Tibial nerve (tissue), 4 donors: ENCODE measurements around the gene ZNF770. TPM values are rescaled to one million over a fixed set of nuclear protein-coding genes. Genes with fewer than 3 reads are reported as not detected.

Source experiments
- DNase-seq, 2 donors: peaks; one replicate each; pipeline ENCODE4 v3.0.0-alpha.2; 2019; ENCODE audit warnings: low spot score in 2 of 2
- H3K27ac ChIP-seq, 4 donors: fragments of 200-600 bp; sonication (generic) in 3 of 4; one replicate each; pipeline ENCODE4 v1.5.1; 2017 to 2019; ENCODE audit warnings: mild to moderate bottlenecking in 1 of 4
- H3K27me3 ChIP-seq, 2 donors: fragments of 200-600 bp; sonication (generic) in 1 of 2; one replicate each; pipeline versions ENCODE4 v1.5.1 to v1.6.0; 2017 to 2019
- H3K36me3 ChIP-seq, 3 donors: fragments of 200-600 bp; sonication (generic); one replicate each; pipeline ENCODE4 v1.5.1; 2018 to 2019
- H3K4me1 ChIP-seq, 4 donors: fragments of 200-600 bp; sonication (generic) in 3 of 4; one replicate each; pipeline ENCODE4 v1.5.1; 2017 to 2019
- H3K4me3 ChIP-seq, 4 donors: fragments of 200-600 bp; sonication (generic) in 3 of 4; one replicate each; pipeline ENCODE4 v1.5.1; 2017 to 2019; ENCODE audit warnings: mild to moderate bottlenecking in 1 of 4, moderate library complexity in 1 of 4
- H3K9me3 ChIP-seq, 4 donors: fragments of 200-600 bp; sonication (generic) in 3 of 4; one replicate each; pipeline ENCODE4 v1.5.1; 2017 to 2019
- EP300 ChIP-seq, 2 donors: sonication (generic); formaldehyde crosslinking; IDR thresholded peaks; one replicate each; pipeline ENCODE4 v1.6.1; 2017; ENCODE audit warnings: antibody characterized with exemption in 2 of 2, mild to moderate bottlenecking in 1 of 2
- POLR2A ChIP-seq, 2 donors: fragments of 450-650 bp; IDR thresholded peaks; one replicate each; pipeline ENCODE4 v1.6.1; 2017; ENCODE audit warnings: antibody characterized with exemption in 2 of 2, mild to moderate bottlenecking in 2 of 2, moderate library complexity in 2 of 2
- WGBS, 2 donors: methylation state at CpG; one replicate each; pipeline ENCODE4 v1.1.5; 2018; 5-methylcytosine and 5-hydroxymethylcytosine counted together
- total RNA-seq, 4 donors: library from RNA; depleted of rRNA; stranded (reverse); fragments of >200 nt; gene quantifications; one replicate each; pipeline ENCODE4 v1.1.0, GENCODE V29; 2016
- TF ChIP-seq, protein P1 (sequence below), 5 experiments: fragments of 200-600 bp in 3 of 5; fragments of 450-650 bp in 2 of 5; sonication (generic) in 3 of 5; IDR thresholded peaks; one replicate each; pipeline ENCODE4 v1.5.1; 2016 to 2019; ENCODE audit warnings: antibody characterized with exemption in 5 of 5, mild to moderate bottlenecking in 3 of 5, moderate library complexity in 2 of 5

Gene ZNF770
- total RNA-seq, 4 donors from 2014 or later: 15.0 to 23.0 (median 19.9) TPM

DNA sequence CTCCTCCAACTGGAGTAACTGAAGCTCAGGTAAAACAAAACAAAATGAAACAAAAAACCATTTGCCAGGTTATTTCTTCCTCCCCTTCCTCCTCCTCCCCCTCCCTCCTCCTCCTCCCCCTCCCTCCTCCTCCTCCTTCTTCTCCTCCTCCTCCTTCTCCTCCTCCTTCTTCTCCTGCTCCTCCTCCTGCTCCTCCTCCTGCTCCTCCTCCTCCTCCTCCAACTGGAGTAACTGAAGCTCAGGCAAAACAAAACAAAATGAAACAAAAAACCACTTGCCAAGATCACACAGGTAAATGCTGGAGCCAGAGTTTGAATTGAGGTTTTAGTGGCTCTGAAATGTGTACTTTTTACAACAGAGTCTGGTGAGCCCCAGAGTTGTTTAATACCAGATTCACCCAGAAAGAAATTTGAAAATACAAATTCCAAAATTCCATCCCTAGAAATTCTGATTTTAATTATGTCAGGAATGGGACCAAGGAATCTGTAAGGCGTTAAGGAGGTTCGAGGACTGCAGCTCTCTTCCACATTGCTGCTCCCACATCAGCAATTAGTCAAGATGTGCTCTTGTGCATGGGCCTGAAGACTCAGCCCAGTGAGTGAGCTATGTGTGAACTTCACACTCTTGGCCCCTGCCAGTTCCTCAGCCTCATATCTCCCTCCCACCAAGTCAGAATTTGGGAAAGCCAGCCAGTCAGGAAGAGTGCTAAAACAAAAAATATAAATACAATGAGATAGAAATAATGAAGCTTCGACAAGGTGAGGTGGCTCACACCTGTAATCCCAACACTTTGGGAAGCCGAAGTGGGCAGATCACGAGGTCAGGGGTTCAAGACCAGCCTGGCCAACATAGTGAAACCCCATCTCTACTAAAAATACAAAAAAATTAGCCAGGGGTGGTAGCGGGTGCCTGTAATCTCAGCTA, 31.6 kb upstream of the ZNF770 start:
- H3K36me3 ChIP-seq: no peaks in the 10 kb centered on the region
- H3K9me3 ChIP-seq: no peaks in the 10 kb centered on the region
- H3K27me3 ChIP-seq: no peaks in the 10 kb centered on the region
- 75 to 79% methylated on average over 6 of the region's 6 CpGs for WGBS, 2 donors
- no peaks in the 10 kb centered on the region for H3K4me1 ChIP-seq
- no peak for TF ChIP-seq EP300 (IDR thresholded peaks at IDR 0.05)
- TF ChIP-seq, protein P1, sequence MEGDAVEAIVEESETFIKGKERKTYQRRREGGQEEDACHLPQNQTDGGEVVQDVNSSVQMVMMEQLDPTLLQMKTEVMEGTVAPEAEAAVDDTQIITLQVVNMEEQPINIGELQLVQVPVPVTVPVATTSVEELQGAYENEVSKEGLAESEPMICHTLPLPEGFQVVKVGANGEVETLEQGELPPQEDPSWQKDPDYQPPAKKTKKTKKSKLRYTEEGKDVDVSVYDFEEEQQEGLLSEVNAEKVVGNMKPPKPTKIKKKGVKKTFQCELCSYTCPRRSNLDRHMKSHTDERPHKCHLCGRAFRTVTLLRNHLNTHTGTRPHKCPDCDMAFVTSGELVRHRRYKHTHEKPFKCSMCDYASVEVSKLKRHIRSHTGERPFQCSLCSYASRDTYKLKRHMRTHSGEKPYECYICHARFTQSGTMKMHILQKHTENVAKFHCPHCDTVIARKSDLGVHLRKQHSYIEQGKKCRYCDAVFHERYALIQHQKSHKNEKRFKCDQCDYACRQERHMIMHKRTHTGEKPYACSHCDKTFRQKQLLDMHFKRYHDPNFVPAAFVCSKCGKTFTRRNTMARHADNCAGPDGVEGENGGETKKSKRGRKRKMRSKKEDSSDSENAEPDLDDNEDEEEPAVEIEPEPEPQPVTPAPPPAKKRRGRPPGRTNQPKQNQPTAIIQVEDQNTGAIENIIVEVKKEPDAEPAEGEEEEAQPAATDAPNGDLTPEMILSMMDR (IDR thresholded peaks at IDR 0.05): no peak
- no peak overlapping the region for H3K27ac ChIP-seq
- no peak overlapping the region for H3K4me3 ChIP-seq
- DNase-seq: no peak

DNA sequence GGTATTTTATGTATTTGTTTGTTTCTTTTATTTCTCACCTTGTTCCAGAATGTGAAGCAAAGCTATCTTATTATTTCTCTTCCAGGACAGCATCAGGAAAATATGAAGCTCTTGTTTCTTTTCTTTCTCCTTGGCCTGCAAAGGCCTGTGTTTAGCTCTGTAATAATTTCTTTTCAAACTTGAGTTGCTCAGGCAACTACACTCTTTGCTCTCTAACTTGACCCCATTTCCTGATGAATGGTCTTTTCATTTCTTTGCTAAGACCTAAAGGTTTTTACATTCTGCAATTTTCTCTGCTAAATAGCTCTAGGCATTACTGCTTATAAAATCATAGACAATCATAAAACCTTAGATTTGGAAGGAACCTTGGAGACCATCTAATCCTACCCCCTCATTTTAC, 26.2 kb upstream of the ZNF770 start:
- no peak for DNase-seq
- no peaks in the 10 kb centered on the region for H3K4me1 ChIP-seq
- H3K9me3 ChIP-seq: no peaks in the 10 kb centered on the region
- H3K27ac ChIP-seq: peak overlapping the region in 1 of 4 donors; percentile 29
- H3K4me3 ChIP-seq: no peak overlapping the region
- no peak for TF ChIP-seq POLR2A (IDR thresholded peaks at IDR 0.05)
- TF ChIP-seq, protein P1 (IDR thresholded peaks at IDR 0.05): no peak
- no peak for TF ChIP-seq EP300 (IDR thresholded peaks at IDR 0.05)
- H3K36me3 ChIP-seq: no peaks in the 10 kb centered on the region
- no peaks in the 10 kb centered on the region for H3K27me3 ChIP-seq

DNA sequence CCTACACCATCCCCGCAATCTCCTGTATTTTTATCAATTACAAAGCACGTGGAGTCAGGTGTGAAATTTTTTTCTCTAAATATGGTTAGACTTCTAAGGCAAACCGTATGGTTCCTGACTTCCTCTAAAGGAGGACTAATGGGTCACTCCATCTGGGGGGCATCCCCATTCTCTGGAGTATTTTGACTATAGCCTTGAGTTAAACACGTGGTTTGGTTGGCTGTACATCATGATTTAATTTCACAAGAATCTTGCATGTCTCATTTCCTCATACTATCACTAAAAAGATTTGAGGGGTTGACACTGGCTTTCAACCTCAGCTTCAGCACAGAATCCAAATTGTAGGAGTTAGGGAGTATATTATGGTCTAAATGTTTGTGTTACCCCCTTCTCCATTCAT, 25.3 kb upstream of the ZNF770 start:
- TF ChIP-seq EP300 (IDR thresholded peaks at IDR 0.05) (no peak), POLR2A (IDR thresholded peaks at IDR 0.05) (no peak)
- TF ChIP-seq, protein P1 (IDR thresholded peaks at IDR 0.05): no peak
- 61 to 62% methylated on average over 4 of the region's 4 CpGs for WGBS, 2 donors
- H3K27me3 ChIP-seq: no peaks in the 10 kb centered on the region

DNA sequence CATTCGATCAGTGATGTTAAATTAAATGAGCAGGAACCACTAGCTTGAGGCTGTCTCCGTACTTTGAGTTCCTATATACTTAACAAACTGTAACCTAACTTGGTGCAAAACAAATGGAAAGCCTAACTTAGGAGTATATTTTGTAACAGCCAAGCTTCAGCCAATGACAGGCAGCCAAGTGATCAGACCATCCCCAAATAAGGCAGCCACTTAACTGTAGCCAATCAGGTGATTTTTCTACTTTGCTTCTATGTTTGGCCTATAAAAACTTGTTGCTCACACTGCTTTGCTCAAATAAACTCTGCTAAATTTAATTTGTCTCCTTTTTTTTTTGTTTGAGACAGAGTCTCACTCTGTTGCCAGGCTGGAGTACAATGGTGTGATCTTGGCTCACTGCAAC, 19.3 kb upstream of the ZNF770 start:
- Histone ChIP-seq H3K27ac (no peak overlapping the region), H3K9me3 (no peaks in the 10 kb centered on the region), H3K4me3 (no peak overlapping the region), H3K27me3 (no peaks in the 10 kb centered on the region), H3K4me1 (no peaks in the 10 kb centered on the region), H3K36me3 (no peaks in the 10 kb centered on the region)
- DNase-seq: no peak
- 83 to 98% methylated on average over 2 of the region's 2 CpGs for WGBS, 2 donors
- TF ChIP-seq, protein P1 (IDR thresholded peaks at IDR 0.05): no peak
- no peak for TF ChIP-seq POLR2A (IDR thresholded peaks at IDR 0.05)
- TF ChIP-seq EP300 (IDR thresholded peaks at IDR 0.05): no peak

More for the DNA sequence above, 25.3 kb upstream of the ZNF770 start:
- H3K27ac ChIP-seq: peak overlapping the region in 1 of 4 donors; percentile 29
- H3K36me3 ChIP-seq: no peaks in the 10 kb centered on the region
- H3K9me3 ChIP-seq: no peaks in the 10 kb centered on the region
- H3K4me3 ChIP-seq: no peak overlapping the region
- no peaks in the 10 kb centered on the region for H3K4me1 ChIP-seq
- no peak for DNase-seq

DNA sequence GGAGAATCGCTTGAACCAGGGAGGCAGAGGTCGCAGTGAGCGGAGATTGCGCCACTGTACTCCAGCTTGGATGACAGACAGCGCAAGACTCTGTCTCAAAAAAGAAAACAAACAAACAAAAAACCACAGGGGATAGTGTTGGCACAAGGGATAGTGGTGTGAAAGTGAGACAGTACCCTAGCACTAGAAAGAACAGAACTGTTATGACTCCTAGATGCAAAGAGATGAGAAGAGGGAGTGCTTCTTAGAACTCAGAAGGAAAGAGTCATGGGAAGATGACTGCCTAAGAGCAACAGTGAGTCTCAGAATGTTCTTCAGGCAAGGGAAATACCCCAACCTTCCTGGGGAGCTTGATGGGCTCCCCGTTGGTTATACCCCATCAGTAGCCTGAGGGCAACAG, 17.8 kb upstream of the ZNF770 start:
- H3K4me1 ChIP-seq: no peaks in the 10 kb centered on the region
- no peak for DNase-seq
- H3K27ac ChIP-seq: no peak overlapping the region
- no peak overlapping the region for H3K4me3 ChIP-seq
- no peaks in the 10 kb centered on the region for H3K36me3 ChIP-seq
- no peaks in the 10 kb centered on the region for H3K27me3 ChIP-seq
- H3K9me3 ChIP-seq: no peaks in the 10 kb centered on the region
- TF ChIP-seq, protein P1 (IDR thresholded peaks at IDR 0.05): no peak
- no peak for TF ChIP-seq POLR2A (IDR thresholded peaks at IDR 0.05)
- TF ChIP-seq EP300 (IDR thresholded peaks at IDR 0.05): no peak
- WGBS, 2 donors: 85 to 92% methylated on average over 6 of the region's 6 CpGs
